BJ (cell line): ENCODE results near the gene NCAPH2. TPM values are rescaled to one million over a fixed set of nuclear protein-coding genes. Genes with fewer than 3 reads are reported as not detected.

Source experiments
- CTCF ChIA-PET: fragments of 350-600 bp; formaldehyde crosslinking; extraction: SDS; loops from one replicate; lab custom pipeline; 2021; ENCODE audit warnings: antibody characterized with exemption, inconsistent platforms; lab: Yijun Ruan, JAX
- POLR2A ChIA-PET: fragments of 300-600 bp; sonication (Branson Sonifier 250); formaldehyde crosslinking; extraction: SDS; loops from one replicate; lab custom pipeline; 2021; ENCODE audit warnings: antibody characterized with exemption; lab: Charles Lee
- DNase-seq: peaks from one replicate; pipeline ENCODE4 v3.0.0-alpha.2; 2011; ENCODE audit warnings: low read depth
- H3K27me3 ChIP-seq: 2 replicates; pipeline ENCODE4 v1.6.0; 2011; ENCODE audit warnings: low read length; ENCODE audit not compliant: control insufficient read depth, insufficient read depth
- H3K36me3 ChIP-seq: 2 replicates; pipeline ENCODE4 v1.5.1; 2011; ENCODE audit warnings: low read length; ENCODE audit not compliant: control insufficient read depth, insufficient read depth
- H3K4me3 ChIP-seq: 2 replicates; pipeline ENCODE4 v1.5.1; 2011; ENCODE audit warnings: low read depth, mild to moderate bottlenecking, control low read depth, low read length
- polyA plus RNA-seq: library from polyadenylated mRNA; depleted of rRNA; stranded (reverse); fragments of >200 nt; gene quantifications from 2 replicates; pipeline ENCODE4 v1.2.3, GENCODE V29; 2011
- TF ChIP-seq, protein P1 (sequence below): IDR thresholded peaks from 2 replicates; pipeline ENCODE4 v1.5.1; 2011; ENCODE audit warnings: low read depth, mild to moderate bottlenecking, control low read depth, inconsistent platforms, low read length, moderate library complexity; ENCODE audit not compliant: insufficient read depth

The NCAPH2 gene
- polyA plus RNA-seq, 1 experiment = 31.7 TPM

DNA sequence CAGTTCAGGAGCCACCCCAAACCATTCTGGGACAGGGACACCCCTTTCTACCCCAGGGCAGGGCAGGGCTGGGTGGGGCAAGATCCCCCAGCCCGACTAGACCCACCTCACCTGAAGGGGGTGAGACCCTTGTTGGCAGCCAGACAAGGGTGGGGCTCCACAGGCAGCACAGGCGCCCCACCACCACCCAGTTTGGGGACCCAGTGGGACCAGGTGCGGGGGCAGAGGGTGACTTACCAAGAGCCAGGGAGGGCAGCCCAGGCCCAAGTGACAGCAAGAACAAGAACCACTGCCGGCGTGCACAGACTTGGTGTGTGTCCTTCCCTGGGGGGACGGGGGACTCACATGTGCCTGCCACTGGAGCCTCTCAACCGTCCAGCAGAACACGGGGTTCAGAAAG, 24.5 kb upstream of the NCAPH2 start:
- Histone ChIP-seq H3K4me3 (no peak overlapping the region), H3K27me3 (peaks cover 8% of the 10 kb centered on the region; the same call in 1 of the 2 replicates), H3K36me3 (peaks cover 8% of the 10 kb centered on the region; the same call in 1 of the 2 replicates)
- DNase-seq = no peak
- TF ChIP-seq, protein P1, sequence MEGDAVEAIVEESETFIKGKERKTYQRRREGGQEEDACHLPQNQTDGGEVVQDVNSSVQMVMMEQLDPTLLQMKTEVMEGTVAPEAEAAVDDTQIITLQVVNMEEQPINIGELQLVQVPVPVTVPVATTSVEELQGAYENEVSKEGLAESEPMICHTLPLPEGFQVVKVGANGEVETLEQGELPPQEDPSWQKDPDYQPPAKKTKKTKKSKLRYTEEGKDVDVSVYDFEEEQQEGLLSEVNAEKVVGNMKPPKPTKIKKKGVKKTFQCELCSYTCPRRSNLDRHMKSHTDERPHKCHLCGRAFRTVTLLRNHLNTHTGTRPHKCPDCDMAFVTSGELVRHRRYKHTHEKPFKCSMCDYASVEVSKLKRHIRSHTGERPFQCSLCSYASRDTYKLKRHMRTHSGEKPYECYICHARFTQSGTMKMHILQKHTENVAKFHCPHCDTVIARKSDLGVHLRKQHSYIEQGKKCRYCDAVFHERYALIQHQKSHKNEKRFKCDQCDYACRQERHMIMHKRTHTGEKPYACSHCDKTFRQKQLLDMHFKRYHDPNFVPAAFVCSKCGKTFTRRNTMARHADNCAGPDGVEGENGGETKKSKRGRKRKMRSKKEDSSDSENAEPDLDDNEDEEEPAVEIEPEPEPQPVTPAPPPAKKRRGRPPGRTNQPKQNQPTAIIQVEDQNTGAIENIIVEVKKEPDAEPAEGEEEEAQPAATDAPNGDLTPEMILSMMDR = no peak
- ChIA-PET CTCF (interaction anchor here (2.8 kb wide), 1 partner anchor 14 kb away, joined by 14 read pairs; no protein-coding TSS in a partner anchor), POLR2A (interaction anchor here (0.8 kb wide), 1 partner anchor 208 kb away, joined by 3 read pairs; no protein-coding TSS in a partner anchor)

DNA sequence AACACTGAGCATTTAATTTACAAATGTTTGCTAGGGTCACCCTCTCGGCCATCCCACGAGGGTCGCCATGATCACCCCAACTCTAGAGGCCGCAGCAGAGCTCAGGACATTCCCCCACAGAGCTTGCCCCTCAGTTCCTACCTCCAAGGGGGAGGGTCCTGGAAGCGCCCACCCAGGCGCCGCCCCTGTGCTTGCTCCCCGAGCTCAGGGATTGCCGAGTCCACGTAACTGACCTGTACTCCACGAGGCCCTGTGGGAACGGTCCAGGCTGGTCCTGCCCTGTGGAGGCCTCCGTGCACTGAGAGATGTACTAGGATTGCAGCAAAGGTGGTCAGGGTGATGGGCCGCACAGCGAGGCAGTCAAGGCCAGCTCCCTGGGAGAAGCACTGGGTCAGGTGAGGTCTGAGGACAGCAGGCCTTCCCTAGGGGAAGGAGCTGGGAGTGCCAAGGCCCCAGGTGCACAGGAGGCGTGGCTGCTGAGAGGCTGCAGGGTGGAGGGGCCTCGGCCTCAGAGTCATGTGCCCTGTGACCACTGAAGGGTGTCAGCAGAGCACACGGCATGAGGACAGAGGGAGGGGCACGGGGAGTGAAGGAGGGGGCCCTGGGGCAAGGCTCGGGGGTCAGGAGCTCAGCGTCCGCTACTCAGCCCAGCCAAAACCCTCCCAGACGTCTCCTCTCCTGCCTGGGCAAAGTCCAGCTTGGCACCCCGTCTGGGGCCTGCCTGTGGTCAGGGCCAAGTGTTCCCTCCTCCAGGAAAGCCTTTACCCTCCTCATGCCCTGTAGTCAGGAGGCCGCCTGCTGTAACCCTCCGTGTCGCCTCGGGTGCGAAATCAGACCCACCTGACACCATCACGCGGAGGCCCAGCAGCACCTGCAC, 23.8 kb upstream of the NCAPH2 start:
- no peak overlapping the region for H3K4me3 ChIP-seq
- ChIA-PET POLR2A (interaction anchor here (0.6 to 0.8 kb wide), 2 partner anchors 10 to 207 kb away, joined by 3 read pairs; no protein-coding TSS in a partner anchor), CTCF (interaction anchor here (2.8 kb wide), 1 partner anchor 13 kb away, joined by 14 read pairs; no protein-coding TSS in a partner anchor)
- H3K27me3 ChIP-seq = peaks cover 8% of the 10 kb centered on the region; the same call in 1 of the 2 replicates
- peaks cover 8% of the 10 kb centered on the region; the same call in 1 of the 2 replicates for H3K36me3 ChIP-seq
- DNase-seq = no peak
- TF ChIP-seq, protein P1 = no peak

DNA sequence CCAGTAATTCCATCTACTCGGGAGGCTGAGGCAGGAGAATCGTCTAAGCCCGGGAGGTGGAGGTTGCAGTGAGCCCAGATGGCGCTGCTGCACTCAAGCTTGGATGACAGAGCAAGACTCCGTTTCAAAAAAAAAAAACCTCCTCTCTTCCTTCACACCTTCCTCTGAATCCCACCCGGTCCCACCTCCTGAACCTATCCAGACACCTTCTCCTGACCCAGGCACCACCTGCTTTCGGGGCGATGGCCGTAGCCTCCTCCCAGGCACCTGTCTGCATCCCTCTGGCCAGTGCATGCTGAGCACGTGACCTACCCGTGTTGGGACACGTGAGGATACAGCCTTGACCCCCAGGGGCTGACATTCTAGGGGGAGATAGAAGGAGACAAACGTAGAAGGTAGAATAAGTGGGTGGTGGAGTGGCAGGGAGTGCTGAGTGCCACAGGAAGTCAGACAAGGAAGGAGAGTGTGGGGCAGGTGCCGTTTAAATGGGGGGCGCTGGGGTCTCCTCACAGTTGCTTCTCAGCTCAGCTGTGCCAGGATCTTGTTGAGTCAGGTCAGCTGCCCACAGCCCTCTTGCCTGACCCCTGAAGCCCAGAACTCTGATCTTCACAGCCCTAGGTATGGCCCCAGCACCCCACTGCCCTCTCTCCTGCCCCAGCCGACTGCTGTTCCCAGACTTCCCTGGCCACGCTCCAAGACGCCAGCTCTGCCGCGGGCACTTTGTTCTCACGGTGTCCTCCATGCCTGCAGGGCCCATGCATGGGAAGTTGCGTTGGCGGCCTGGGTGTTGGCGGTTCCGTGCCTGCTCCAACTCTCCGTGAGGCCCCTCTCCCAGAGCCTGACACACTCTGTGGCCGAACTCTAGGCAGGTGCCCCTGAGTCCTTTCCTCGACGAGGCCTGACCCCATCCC, 22.5 kb upstream of the NCAPH2 start:
- peaks cover 8% of the 10 kb centered on the region; the same call in 1 of the 2 replicates for H3K36me3 ChIP-seq
- TF ChIP-seq, protein P1 = no peak
- DNase-seq = no peak
- ChIA-PET POLR2A (interaction anchor here (0.6 to 0.8 kb wide), 2 partner anchors 11 to 12 kb away, joined by 3 to 10 read pairs; no protein-coding TSS in a partner anchor), CTCF (interaction anchor here (0.7 to 2.8 kb wide), 2 partner anchors 12 to 14 kb away, joined by 3 to 14 read pairs; no protein-coding TSS in a partner anchor)
- 0 out of 2 replicates have a peak, but pooled peaks cover under 1% of the 10 kb centered on the region for H3K27me3 ChIP-seq
- no peak overlapping the region for H3K4me3 ChIP-seq

DNA sequence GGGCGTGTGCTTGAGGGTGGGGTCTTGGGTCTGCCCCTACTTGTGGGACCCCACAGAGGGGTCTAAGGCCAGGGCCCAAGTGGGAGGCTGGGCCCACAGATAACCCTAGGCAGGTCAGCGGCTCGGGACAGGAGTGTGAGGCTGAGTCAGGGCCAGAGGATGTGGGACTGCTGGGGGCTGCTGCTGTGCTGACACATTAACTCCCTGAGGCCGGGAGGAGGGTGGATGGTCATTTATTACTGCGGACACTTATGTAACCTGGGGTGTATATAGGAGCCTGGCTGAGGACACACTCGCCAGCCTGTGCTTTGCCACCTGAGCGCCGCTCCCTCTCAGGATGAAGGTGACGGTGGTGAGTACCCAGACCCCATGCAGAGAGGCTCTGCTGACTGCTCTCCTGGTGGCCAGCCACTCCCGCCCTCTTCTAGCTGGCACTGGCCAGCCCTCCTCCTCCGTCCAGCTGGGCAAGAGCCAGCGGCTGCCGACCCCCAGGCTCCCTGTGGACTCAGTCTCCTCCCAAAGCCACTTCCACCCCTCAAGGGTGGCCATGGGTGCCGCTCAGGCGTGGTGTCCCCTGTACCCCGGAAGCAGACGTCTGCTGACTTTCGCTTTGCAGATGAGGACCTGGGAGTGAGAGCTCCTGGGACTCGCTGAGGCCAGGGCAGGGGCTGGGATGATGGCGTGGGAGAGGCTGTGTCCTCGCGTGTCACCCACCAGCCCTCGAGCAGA, 21.3 kb upstream of the NCAPH2 start, which contains the start of gene MIOX:
MIOX (plus strand) TSS at position 299 of the 729 bp plus-strand sequence; CDS start at position 338, 39 bp downstream.
- ChIA-PET POLR2A (no interaction called here), CTCF (interaction anchor here (0.7 to 1.1 kb wide), 2 partner anchors 11 to 15 kb away, joined by 3 to 5 read pairs; no protein-coding TSS in a partner anchor)
- H3K27me3 ChIP-seq = no peaks in the 10 kb centered on the region
- peaks cover 8% of the 10 kb centered on the region; the same call in 1 of the 2 replicates for H3K36me3 ChIP-seq
- H3K4me3 ChIP-seq = no peak within 1 kb of the TSS
- TF ChIP-seq, protein P1 = no peak
- no peak for DNase-seq
